Non-pigmented ciliary epithelial cell (primary cell): Measurements from ENCODE around the gene BUB1.
"Not testable (repeated sequence)": the region's sequence is repeated elsewhere in the genome, so short reads cannot be mapped to it uniquely, and the experiment has no call there.

ENCODE experiments used
- DNase-seq: peaks from one replicate; pipeline ENCODE4 v3.0.0-alpha.2; 2010; ENCODE audit warnings: low read depth

Gene BUB1

DNA sequence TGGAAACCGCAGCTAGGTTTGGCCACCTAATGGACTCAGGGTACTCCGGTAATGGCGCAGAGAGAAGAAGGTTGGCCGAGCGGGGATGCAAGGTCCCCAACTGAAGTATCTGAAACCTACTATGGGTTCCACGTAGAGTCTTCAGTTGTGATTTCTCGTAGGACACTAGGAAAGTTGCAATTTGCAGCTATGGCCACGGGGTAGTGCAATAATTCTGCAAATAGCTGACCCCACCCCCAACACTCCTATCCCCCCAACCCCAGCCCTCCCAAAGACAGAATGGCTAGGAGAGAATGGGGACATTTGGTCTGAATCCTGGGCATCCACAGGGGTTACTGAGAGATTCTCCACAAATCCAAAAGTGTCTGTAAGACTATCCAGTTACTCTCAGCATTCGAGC is 75.7 kb downstream of the BUB1 start:
- not testable (repeated sequence) for DNase-seq

DNA sequence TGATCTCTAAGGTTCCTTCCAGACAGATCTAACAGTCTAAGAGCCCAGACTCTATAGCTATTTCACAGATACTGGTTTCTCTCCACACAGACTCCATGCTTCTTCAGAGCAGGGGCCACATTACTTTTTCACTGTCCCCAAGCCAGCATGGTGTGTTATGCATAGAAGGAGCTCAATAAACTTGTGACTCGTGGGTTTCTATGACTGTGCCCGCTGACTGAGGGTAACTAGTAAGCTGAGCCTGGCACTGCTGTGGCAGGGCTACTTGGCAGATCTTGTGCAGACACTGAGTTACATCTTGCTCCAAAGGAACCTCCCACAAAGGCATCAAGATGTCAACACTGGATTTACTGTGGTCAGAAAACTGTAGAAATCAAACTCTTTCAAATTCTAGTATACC is 85.9 kb downstream of the BUB1 start:
- DNase-seq, result not testable (repeated sequence)

DNA sequence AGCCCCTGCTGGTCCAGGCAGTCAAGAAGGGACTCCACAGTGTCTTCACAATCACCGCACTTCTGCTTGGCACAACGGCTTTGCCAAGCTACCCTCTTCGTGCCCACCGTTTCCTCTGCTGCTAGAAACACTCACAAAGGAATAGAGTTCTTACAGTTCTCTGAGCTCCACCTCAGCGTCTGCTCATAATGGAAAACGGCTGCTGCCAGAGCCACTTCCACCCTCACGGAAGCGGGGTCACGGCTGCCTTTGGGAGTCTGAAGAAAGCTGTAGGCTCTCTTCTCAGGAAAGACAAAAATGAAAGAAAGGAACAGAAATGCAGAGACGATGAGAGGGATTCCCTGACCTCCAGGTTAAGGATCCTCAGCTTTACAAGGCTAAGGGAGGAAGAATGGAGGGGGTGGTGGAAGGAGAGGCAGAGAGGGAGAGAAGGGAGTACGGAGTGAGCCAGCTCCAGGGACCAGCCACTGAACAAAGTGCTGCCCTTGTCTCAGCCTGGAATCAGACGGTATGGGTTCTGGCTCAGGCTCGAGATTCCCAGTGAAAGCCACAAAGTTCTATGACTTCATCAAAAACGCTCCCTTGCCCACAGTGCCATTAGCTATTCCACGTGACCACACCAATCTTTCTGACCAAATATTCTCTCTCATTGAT is 88.1 kb downstream of the BUB1 start:
- DNase-seq, result not testable (repeated sequence)

DNA sequence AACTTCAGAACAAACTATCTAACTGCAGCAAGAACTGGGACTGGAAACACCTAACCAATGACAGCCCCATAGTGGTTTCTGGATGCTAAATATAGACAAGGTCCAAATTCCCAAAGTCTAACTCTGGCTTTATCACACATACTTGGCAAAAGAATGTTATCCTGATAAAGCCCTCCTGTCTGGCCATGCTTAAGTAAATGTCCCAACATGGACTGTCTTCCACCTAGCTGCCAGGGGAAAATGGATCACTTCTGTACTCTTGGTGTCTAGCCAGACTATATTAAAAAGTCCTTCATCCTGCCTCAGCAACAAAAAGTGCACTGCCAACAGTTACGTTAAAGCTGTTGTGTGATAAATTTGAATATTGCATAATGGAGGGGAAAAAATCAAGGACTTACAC is 89.3 kb downstream of the BUB1 start:
- DNase-seq, result not testable (repeated sequence)
